HG03135 (cell line): ENCODE measurements around the gene VDAC2.
A peak's percentile ranks its signal among the peaks of the same experiment; 100 is the strongest.

Experiments
- ATAC-seq: cut with Tn5 transposase; IDR thresholded peaks from one replicate; pipeline ENCODE4 v1.9.1; 2021; ENCODE audit warnings: mild to moderate bottlenecking, moderate library complexity; ENCODE audit not compliant: unreplicated experiment

The VDAC2 gene

GRCh38 chr10:75228834-75229233 lies 18.2 kb downstream of the VDAC2 start:
- no peak for ATAC-seq

- ATAC-seq: no peak
Measured at GRCh38 chr10:75229971-75230370, 19.4 kb downstream of the VDAC2 start.

- ATAC-seq: no peak
Measured at GRCh38 chr10:75230600-75231038, 20.0 kb downstream of the VDAC2 start.

- no peak for ATAC-seq
Measured at GRCh38 chr10:75231672-75232581, 21.3 kb downstream of the VDAC2 start.

- ATAC-seq: no peak
Measured at GRCh38 chr10:75233444-75234016, 22.9 kb downstream of the VDAC2 start.

GRCh38 chr10:75234017-75234682 lies 23.6 kb downstream of the VDAC2 start:
- peak; percentile 50 for ATAC-seq

GRCh38 chr10:75234683-75235374 lies 24.2 kb downstream of the VDAC2 start:
- ATAC-seq: peak; percentile 2

- peak; percentile 68 for ATAC-seq
Measured at GRCh38 chr10:75235375-75236177, 25.0 kb downstream of the VDAC2 start, which contains the start of gene COMTD1. Gene COMTD1 (minus strand): TSS chr10:75235957. CDS start chr10:75235928, 29 bp downstream.

- no peak for ATAC-seq
Measured at GRCh38 chr10:75236178-75236825, 25.7 kb downstream of the VDAC2 start.

- no peak for ATAC-seq
Measured at GRCh38 chr10:75238182-75239095, 27.8 kb downstream of the VDAC2 start.

- no peak for ATAC-seq
Measured at GRCh38 chr10:75239096-75239790, 28.6 kb downstream of the VDAC2 start.

GRCh38 chr10:75240329-75241076 lies 29.9 kb downstream of the VDAC2 start:
- ATAC-seq: no peak

GRCh38 chr10:75243426-75243825 lies 32.8 kb downstream of the VDAC2 start:
- ATAC-seq: no peak

- ATAC-seq: no peak
Measured at GRCh38 chr10:75244487-75245353, 34.1 kb downstream of the VDAC2 start.

- ATAC-seq: no peak
Measured at GRCh38 chr10:75245354-75246250, 35.0 kb downstream of the VDAC2 start.
